Thyroid gland (tissue), 4 donors: ENCODE data around the gene ITGA2B.

Experiments used
- CTCF ChIP-seq, 6 experiments: fragments of 200-600 bp in 3 of 6; fragments of 450-650 bp in 3 of 6; sonication (generic) in 3 of 6; IDR thresholded peaks; one replicate each; pipeline ENCODE4 v1.5.1; 2016 to 2019; ENCODE audit warnings: antibody characterized with exemption in 6 of 6, mild to moderate bottlenecking in 2 of 6, inconsistent platforms in 1 of 6, moderate library complexity in 1 of 6
- POLR2A ChIP-seq, 2 donors: fragments of 450-650 bp; IDR thresholded peaks; one replicate each; pipeline ENCODE4 v1.6.1; 2017; ENCODE audit warnings: antibody characterized with exemption in 2 of 2, mild to moderate bottlenecking in 2 of 2, moderate library complexity in 1 of 2

- TF ChIP-seq POLR2A (IDR thresholded peaks at IDR 0.05): no peak
- TF ChIP-seq CTCF (IDR thresholded peaks at IDR 0.05): no peak
Measured at GRCh38 chr17:44384823-44385286, 4.6 kb downstream of the ITGA2B start.
